ENCODE measurements around the gene SGF29. TPM values are rescaled to one million over a fixed set of nuclear protein-coding genes. Genes with fewer than 3 reads are reported as not detected.
"Not testable (repeated sequence)": the region's sequence is repeated elsewhere in the genome, so short reads cannot be mapped to it uniquely, and the experiment has no call there.

The SGF29 gene
- total RNA-seq, 3 donors from 2014 or later = 28.5 to 35.8 (median 28.8) TPM

- no peak for DNase-seq (ENCODE audit: low spot score in 2 of 2)
- Histone ChIP-seq H3K4me1 (no peaks in the 10 kb centered on the region), H3K36me3 (no peaks in the 10 kb centered on the region), H3K4me3 (no peak overlapping the region), H3K27ac (peak overlapping the region in 1 of 2 donors; percentile 0), H3K27me3 (no peaks in the 10 kb centered on the region), H3K9me3 (no peaks in the 10 kb centered on the region)
- intact Hi-C loops (cut with DNase I; ENCODE audit: low total_unique reads) = no loop called here
- TF ChIP-seq POLR2A (IDR thresholded peaks at IDR 0.05) = no peak
- no peak for TF ChIP-seq POLR2AphosphoS5 (IDR thresholded peaks at IDR 0.05)
- TF ChIP-seq, protein P1, sequence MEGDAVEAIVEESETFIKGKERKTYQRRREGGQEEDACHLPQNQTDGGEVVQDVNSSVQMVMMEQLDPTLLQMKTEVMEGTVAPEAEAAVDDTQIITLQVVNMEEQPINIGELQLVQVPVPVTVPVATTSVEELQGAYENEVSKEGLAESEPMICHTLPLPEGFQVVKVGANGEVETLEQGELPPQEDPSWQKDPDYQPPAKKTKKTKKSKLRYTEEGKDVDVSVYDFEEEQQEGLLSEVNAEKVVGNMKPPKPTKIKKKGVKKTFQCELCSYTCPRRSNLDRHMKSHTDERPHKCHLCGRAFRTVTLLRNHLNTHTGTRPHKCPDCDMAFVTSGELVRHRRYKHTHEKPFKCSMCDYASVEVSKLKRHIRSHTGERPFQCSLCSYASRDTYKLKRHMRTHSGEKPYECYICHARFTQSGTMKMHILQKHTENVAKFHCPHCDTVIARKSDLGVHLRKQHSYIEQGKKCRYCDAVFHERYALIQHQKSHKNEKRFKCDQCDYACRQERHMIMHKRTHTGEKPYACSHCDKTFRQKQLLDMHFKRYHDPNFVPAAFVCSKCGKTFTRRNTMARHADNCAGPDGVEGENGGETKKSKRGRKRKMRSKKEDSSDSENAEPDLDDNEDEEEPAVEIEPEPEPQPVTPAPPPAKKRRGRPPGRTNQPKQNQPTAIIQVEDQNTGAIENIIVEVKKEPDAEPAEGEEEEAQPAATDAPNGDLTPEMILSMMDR (IDR thresholded peaks at IDR 0.05) = no peak
Observed at GRCh38 chr16:28596115-28596630, 42.5 kb downstream of the SGF29 start.

DNA sequence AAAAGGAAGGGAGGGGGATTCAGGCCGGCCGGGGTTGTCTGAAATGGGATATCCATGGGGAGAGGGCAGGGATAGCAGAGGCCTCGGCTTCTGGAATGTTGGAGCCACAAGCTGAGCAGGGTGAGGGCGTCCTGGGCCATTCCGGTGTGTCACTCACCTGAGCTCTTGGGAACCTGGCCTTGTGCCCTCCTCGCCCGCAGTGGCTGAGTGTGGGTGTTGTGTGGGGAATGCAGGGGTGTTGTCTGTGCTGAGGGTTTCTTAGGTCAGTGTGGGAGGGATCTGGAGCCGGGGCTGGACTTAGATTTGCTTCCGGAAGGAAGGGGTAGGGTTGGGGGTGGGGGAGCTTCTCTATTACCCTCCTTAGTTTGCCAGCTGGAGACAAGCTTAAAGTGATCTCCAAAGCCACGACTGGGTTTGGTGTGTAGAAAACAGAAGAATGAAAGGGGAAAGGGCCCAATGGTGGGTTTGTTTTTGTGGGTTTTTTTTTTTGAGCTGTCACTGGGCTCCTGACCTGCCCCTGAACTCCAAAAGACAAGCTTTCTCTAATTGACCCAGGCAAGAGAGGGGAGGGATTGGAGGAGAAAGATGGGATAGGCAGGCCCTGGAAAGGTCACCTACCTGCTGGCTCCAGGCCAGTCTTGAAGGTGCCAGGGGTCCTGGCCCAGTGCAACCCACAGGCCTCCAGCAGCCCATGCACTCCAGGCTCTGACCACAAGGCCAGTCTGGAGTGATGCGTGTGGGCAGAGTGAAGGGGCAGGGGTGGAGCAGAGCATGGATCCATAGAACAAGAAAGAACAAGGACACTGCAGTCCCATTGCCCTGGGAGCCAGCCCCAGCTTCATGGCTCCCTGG, 43.3 kb downstream of the SGF29 start, which contains the start of gene SULT1A2:
Gene SULT1A2, minus strand, starts transcription at position 211 of the 852 bp plus-strand sequence. CDS start 1,120 bp downstream, outside the sequence.
- no peaks in the 10 kb centered on the region for H3K9me3 ChIP-seq
- peak; percentile 44 to 76 for DNase-seq (ENCODE audit: low spot score in 2 of 2)
- H3K27ac ChIP-seq = peak within 1 kb of the TSS in 1 of 2 donors; percentile 0
- no peak within 1 kb of the TSS for H3K4me3 ChIP-seq
- intact Hi-C loops (cut with DNase I; ENCODE audit: low total_unique reads) = no loop called here
- TF ChIP-seq, protein P1 (IDR thresholded peaks at IDR 0.05) = no peak
- TF ChIP-seq POLR2AphosphoS5 (IDR thresholded peaks at IDR 0.05) = no peak
- TF ChIP-seq POLR2A (IDR thresholded peaks at IDR 0.05) = no peak
- H3K36me3 ChIP-seq = no peaks in the 10 kb centered on the region
- H3K27me3 ChIP-seq = no peaks in the 10 kb centered on the region
- H3K4me1 ChIP-seq = no peaks in the 10 kb centered on the region

DNA sequence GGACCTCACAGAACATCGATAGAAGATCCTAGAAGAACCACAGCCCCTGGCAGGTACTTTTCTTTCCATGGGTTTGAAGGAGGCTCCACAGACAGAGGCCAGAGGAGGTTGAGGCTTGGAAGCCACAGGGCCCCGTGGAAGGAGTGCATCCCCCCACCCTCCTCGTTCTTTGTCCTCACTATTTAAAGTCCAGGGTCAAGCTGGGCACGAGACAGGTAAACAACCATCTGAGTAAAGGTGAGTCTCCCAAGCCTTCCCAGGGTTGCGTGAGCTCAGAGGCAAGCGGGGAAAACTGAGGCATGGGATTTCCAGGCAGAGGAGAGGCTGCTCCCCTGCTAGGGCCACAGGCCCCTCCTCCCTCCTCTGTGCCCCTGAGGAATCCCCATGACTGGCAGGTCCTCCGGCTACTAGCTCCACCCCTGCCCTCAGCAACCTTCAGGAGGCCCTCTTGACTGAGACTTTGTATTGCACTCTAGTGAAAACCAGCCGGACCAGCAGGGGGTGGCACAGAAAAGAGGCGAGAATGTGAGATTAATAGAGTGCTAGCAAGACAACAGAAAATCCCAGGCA, 44.1 kb downstream of the SGF29 start:
- Histone ChIP-seq H3K27ac (no peak overlapping the region), H3K27me3 (no peaks in the 10 kb centered on the region), H3K4me3 (no peak overlapping the region), H3K9me3 (no peaks in the 10 kb centered on the region), H3K4me1 (no peaks in the 10 kb centered on the region), H3K36me3 (no peaks in the 10 kb centered on the region)
- no peak for DNase-seq (ENCODE audit: low spot score in 2 of 2)
- TF ChIP-seq POLR2A (IDR thresholded peaks at IDR 0.05) (no peak), POLR2AphosphoS5 (IDR thresholded peaks at IDR 0.05) (no peak)
- TF ChIP-seq, protein P1 (IDR thresholded peaks at IDR 0.05) = no peak
- intact Hi-C loops (cut with DNase I; ENCODE audit: low total_unique reads) = no loop called here

GRCh38 chr16:28599377-28600285, 45.9 kb downstream of the SGF29 start:
- H3K4me3 ChIP-seq; H3K9me3 ChIP-seq; H3K27me3 ChIP-seq; H3K27ac ChIP-seq; H3K36me3 ChIP-seq; H3K4me1 ChIP-seq; DNase-seq (ENCODE audit: low spot score in 2 of 2); intact Hi-C loops (cut with DNase I; ENCODE audit: low total_unique reads): not testable (repeated sequence)

DNA sequence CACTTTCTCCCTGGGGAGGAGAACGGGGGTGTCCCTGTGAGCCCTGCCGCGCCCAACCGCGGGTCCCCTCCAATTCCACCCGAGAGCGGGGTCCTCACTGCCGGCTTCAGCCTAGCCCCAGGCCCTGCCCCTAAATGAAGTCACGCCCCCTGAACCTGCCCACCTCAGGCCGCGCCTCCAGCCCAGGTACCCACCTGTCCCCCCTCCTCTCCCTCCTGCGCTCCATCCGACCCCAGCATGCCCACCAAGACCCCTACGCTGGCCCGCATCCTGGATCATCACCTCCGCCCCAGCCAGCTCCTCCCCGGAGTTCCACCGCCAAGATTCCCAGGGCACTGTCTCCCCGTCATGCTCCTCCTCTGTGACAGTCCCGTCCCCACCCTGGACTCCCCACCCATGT, 47.2 kb downstream of the SGF29 start:
- H3K27me3 ChIP-seq; H3K4me3 ChIP-seq; intact Hi-C loops (cut with DNase I; ENCODE audit: low total_unique reads); H3K36me3 ChIP-seq; H3K4me1 ChIP-seq; H3K9me3 ChIP-seq; DNase-seq (ENCODE audit: low spot score in 2 of 2); H3K27ac ChIP-seq: not testable (repeated sequence)

DNA sequence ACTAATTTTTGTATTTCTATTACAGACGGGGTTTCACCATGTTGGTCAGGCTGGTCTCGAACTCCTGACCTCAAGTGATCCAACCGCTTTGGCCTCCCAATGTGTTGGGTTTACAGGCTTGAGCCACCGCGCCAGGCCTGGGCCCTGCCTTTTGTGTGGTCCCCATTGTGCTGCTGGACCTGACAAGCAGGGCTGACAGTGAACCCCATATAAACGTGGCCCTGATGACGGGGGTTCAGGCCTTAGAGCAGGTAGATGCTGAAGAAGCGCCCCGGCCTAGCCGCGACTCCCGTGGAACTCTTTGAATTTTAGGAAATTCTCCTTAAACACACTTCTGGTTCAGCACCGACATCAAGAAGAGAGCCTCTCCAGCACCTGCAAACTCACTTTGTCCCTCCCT, 47.9 kb downstream of the SGF29 start:
- H3K9me3 ChIP-seq; H3K4me1 ChIP-seq; H3K4me3 ChIP-seq; H3K27me3 ChIP-seq; H3K36me3 ChIP-seq; DNase-seq (ENCODE audit: low spot score in 2 of 2); H3K27ac ChIP-seq; intact Hi-C loops (cut with DNase I; ENCODE audit: low total_unique reads): not testable (repeated sequence)

DNA sequence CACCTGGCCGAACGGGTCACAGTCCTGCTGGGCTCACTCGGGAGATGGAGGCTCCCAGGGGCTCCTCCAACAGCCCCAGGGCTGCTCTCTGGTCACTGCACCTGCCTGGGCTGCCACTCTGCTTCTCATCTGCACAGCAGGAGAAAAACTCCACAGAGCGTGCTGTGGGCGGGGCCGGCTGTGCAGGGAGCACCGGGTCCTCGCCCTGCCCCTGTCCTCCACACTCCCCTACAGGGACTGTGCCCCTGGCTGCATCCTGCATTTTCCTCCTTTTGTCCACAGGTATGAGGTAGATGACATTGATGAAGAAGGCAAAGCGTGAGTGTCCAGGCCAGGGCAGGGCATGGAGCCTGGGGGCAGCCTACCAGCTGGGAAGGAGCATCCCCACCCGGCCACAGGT, 48.3 kb downstream of the SGF29 start:
- intact Hi-C loops (cut with DNase I; ENCODE audit: low total_unique reads); DNase-seq (ENCODE audit: low spot score in 2 of 2); H3K4me3 ChIP-seq; H3K4me1 ChIP-seq; H3K36me3 ChIP-seq; H3K27me3 ChIP-seq; H3K9me3 ChIP-seq; H3K27ac ChIP-seq: not testable (repeated sequence)

Data from breast epithelium (tissue), 4 donors.